ENCODE measurements around the gene KCNJ9.

DNA sequence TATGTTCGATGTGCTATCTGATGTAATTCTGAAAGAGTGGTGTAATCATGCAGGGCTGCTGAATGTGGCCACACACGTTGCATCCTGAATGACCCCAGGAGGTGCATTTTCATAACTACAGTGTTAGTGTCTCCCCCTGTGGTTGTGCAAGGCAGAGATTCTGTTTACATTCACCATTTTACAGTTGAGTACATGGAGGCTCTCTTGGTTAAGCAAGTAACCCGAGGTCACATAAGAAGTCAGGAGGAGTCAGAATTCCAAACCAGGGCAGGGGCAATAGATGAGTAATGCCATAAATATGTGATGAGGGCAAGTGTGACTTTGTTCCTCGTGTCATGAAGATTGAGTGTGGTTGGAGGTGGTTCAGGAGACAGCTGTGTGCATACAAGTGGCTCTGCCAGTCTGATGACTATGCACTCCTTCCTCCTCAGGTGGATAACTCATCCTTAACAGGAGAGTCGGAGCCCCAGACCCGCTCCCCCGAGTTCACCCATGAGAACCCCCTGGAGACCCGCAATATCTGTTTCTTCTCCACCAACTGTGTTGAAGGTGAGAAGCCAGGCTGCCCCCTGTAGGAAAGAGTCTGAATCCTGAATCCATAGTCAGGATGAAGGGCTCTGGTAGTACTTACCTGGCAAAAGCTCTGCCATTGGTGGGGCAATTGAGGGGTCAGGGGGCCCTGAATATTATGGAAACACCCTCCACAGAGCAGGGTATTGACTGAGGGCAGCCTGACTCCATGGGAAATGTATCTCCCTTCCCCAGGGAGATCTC is 43.6 kb downstream of the KCNJ9 start:
- TF ChIP-seq, protein P1, sequence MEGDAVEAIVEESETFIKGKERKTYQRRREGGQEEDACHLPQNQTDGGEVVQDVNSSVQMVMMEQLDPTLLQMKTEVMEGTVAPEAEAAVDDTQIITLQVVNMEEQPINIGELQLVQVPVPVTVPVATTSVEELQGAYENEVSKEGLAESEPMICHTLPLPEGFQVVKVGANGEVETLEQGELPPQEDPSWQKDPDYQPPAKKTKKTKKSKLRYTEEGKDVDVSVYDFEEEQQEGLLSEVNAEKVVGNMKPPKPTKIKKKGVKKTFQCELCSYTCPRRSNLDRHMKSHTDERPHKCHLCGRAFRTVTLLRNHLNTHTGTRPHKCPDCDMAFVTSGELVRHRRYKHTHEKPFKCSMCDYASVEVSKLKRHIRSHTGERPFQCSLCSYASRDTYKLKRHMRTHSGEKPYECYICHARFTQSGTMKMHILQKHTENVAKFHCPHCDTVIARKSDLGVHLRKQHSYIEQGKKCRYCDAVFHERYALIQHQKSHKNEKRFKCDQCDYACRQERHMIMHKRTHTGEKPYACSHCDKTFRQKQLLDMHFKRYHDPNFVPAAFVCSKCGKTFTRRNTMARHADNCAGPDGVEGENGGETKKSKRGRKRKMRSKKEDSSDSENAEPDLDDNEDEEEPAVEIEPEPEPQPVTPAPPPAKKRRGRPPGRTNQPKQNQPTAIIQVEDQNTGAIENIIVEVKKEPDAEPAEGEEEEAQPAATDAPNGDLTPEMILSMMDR (IDR thresholded peaks at IDR 0.05) = no peak
- no peak for TF ChIP-seq POLR2A (IDR thresholded peaks at IDR 0.05)
